HepG2 (cell line): ENCODE data around the gene VAMP3. TPM values are rescaled to one million over a fixed set of nuclear protein-coding genes. Genes with fewer than 3 reads are reported as not detected.
A peak's percentile ranks its signal among the peaks of the same experiment; 100 is the strongest.
"Not testable (repeated sequence)": the region's sequence is repeated elsewhere in the genome, so short reads cannot be mapped to it uniquely, and the experiment has no call there.

ENCODE experiments used
- ATAC-seq: fragments of 200-7000 bp; cut with Tn5 transposase; 3 replicates; pipeline ENCODE4 v1.9.1; 2020; ENCODE audit warnings: mild to moderate bottlenecking, moderate library complexity
- BruUV-seq: library from RNA; stranded (reverse); fragments of 400-500 nt; replicated peaks from 2 replicates; lab custom pipeline; 2021; lab: Mats Ljungman, UMichigan
- CTCF ChIA-PET: fragments of 300-600 bp; formaldehyde crosslinking; extraction: SDS; loops from one replicate; lab custom pipeline; 2021; ENCODE audit warnings: low total read pairs, inconsistent platforms, low intra/inter-chr PET ratio; lab: Yijun Ruan, JAX
- POLR2A ChIA-PET: fragments of 350-600 bp; sonication (Branson Sonifier 250); formaldehyde crosslinking; loops from one replicate; lab custom pipeline; 2020; ENCODE audit warnings: antibody characterized with exemption, inconsistent platforms; lab: Yijun Ruan, JAX
- DNase-seq: peaks from one replicate; pipeline ENCODE4 v3.0.0-alpha.2; 2015; ENCODE audit warnings: low spot score
- FAIRE-seq: peaks from 3 replicates; lab custom pipeline; 2011; peaks lifted over from hg19 to GRCh38; lab: Jason Lieb, UNC
- H2AFZ ChIP-seq: one replicate; pipeline ENCODE4 v1.6.1; 2011; ENCODE audit warnings: low read length, inconsistent platforms
- H3K27ac ChIP-seq: fragments of 300-600 bp; 3 replicates; pipeline ENCODE4 v1.8.0; 2011; ENCODE audit warnings: mixed run types, mild to moderate bottlenecking, mixed read lengths, low read length, inconsistent platforms; ENCODE audit not compliant: insufficient read depth; ENCODE audit errors: extremely low read length
- H3K27me3 ChIP-seq, 2 experiments: fragments of 200-600 bp in 1 of 2; 2 replicates in 1 of 2; 3 replicates in 1 of 2; pipeline versions ENCODE4 v1.6.0 to v1.8.0; 2011; ENCODE audit warnings: low read length in 2 of 2, mild to moderate bottlenecking in 2 of 2, moderate library complexity in 2 of 2, inconsistent platforms in 1 of 2; ENCODE audit not compliant: insufficient read depth in 2 of 2, control insufficient read depth in 1 of 2
- H3K36me3 ChIP-seq, 2 experiments: fragments of 200-600 bp in 1 of 2; replicated peaks in 1 of 2; 2 replicates in 1 of 2; 3 replicates in 1 of 2; pipeline versions ENCODE4 v1.5.1 to v1.8.0; 2011; ENCODE audit warnings: low read length in 2 of 2, inconsistent platforms in 1 of 2; ENCODE audit not compliant: insufficient read depth in 2 of 2, control insufficient read depth in 1 of 2
- H3K4me1 ChIP-seq: 2 replicates; pipeline ENCODE4 v1.5.1; 2012; ENCODE audit warnings: low read length, inconsistent platforms; ENCODE audit not compliant: insufficient read depth
- H3K4me2 ChIP-seq: 2 replicates; pipeline ENCODE4 v1.6.0; 2011; ENCODE audit warnings: low read depth, low read length, inconsistent platforms
- H3K4me3 ChIP-seq, 3 experiments: fragments of 200-600 bp in 1 of 3; sonication (generic), shearing (Covaris generic) in 1 of 3; replicated peaks in 1 of 3; 2 replicates each; pipeline ENCODE4 v1.5.1; 2011 to 2016; ENCODE audit warnings: low read length in 3 of 3, inconsistent platforms in 2 of 3, low read depth in 2 of 3, mild to moderate bottlenecking in 2 of 3, control low read depth in 1 of 3, mixed read lengths in 1 of 3; ENCODE audit not compliant: insufficient read depth in 1 of 3
- H3K79me2 ChIP-seq: one replicate; pipeline ENCODE4 v1.6.1; 2011; ENCODE audit warnings: low read length, inconsistent platforms; ENCODE audit not compliant: insufficient read depth
- H3K9ac ChIP-seq: 2 replicates; pipeline ENCODE4 v1.6.0; 2011; ENCODE audit warnings: mild to moderate bottlenecking, low read depth, low read length, inconsistent platforms; ENCODE audit not compliant: insufficient read depth
- H3K9me3 ChIP-seq: 2 replicates; pipeline ENCODE4 v1.5.1; 2012; ENCODE audit warnings: mild to moderate bottlenecking, low read length
- H4K20me1 ChIP-seq: 2 replicates; pipeline ENCODE4 v1.6.0; 2011; ENCODE audit warnings: inconsistent platforms, mild to moderate bottlenecking, low read length, moderate library complexity; ENCODE audit not compliant: insufficient read depth
- WGBS: methylation state at CpG from one replicate; pipeline ENCODE4 v1.1.6; 2017; ENCODE audit warnings: low lambda C conversion rate; 5-methylcytosine and 5-hydroxymethylcytosine counted together
- in situ Hi-C: cut with HindIII; loops from 2 replicates; pipeline ENCODE4 v1.10.0; 2017; ENCODE audit warnings: low pct_unique_long_range_greater_than_20kb; ENCODE audit not compliant: extremely low pct_ligation_motif_present
- intact Hi-C: fragments of 100-400 bp; cut with micrococcal nuclease; formaldehyde crosslinking; loops from one replicate; pipeline ENCODE4 v1.10.0; 2022; ENCODE audit not compliant: unreplicated experiment
- polyA plus RNA-seq, 8 experiments: library from polyadenylated mRNA; depleted of rRNA in 3 of 8; stranded (reverse) in 7 of 8; unstranded in 1 of 8; fragments of >200 nt; fragmentation: Illumina TruSeq in 4 of 8; extraction: Trizol in 4 of 8; gene quantifications; 2 replicates each; pipeline versions ENCODE4 v1.2.1 to v1.2.3, GENCODE V29; 2011 to 2016; ENCODE audit warnings: low read depth in 4 of 8, missing spikeins in 1 of 8, mixed read lengths in 1 of 8; ENCODE audit not compliant: insufficient read depth in 1 of 8
- total RNA-seq, 5 experiments: library from RNA; depleted of rRNA; stranded (reverse); fragments of >200 nt; fragmentation: Illumina TruSeq; extraction: Trizol; gene quantifications; 2 replicates each; pipeline ENCODE4 v1.2.3, GENCODE V29; 2016; ENCODE audit warnings: low read depth in 1 of 5
- TF ChIP-seq, protein P1 (sequence below): sonication (generic); formaldehyde crosslinking; IDR thresholded peaks from 2 replicates; pipeline ENCODE4 v1.5.0; 2020; ENCODE audit warnings: mild to moderate bottlenecking, missing genetic modification reagents, borderline replicate concordance
- TF ChIP-seq, protein P2 (sequence below): sonication (generic); formaldehyde crosslinking; IDR thresholded peaks from 2 replicates; pipeline ENCODE4 v1.5.1; 2020; ENCODE audit warnings: mild to moderate bottlenecking, missing genetic modification reagents

The VAMP3 gene
- total and polyA plus RNA-seq, 2 of the 13 experiments (the other 11 are each of a cell fraction or from before 2014, with no cell fraction given): 75.3 to 88.7 TPM

DNA sequence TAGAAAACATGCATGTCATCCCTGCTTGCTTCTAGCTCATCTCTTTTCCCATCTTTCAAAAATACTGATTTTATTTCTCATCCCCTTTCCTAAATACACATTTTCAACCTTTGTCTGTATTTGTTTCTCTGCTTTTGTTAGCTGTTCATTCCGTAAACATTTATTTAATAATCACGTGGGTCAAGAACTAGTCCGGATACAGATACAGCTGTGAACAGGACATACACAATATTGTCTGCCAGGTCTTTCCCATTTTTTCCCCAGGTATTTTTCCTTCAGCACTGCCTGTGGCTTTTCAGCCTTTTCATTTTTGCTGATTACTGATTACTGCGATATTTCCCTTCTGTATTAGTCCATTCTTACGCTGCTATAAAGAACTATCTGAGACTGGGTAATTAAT, 18.7 kb downstream of the VAMP3 start (continued):
- TF ChIP-seq, protein P1, sequence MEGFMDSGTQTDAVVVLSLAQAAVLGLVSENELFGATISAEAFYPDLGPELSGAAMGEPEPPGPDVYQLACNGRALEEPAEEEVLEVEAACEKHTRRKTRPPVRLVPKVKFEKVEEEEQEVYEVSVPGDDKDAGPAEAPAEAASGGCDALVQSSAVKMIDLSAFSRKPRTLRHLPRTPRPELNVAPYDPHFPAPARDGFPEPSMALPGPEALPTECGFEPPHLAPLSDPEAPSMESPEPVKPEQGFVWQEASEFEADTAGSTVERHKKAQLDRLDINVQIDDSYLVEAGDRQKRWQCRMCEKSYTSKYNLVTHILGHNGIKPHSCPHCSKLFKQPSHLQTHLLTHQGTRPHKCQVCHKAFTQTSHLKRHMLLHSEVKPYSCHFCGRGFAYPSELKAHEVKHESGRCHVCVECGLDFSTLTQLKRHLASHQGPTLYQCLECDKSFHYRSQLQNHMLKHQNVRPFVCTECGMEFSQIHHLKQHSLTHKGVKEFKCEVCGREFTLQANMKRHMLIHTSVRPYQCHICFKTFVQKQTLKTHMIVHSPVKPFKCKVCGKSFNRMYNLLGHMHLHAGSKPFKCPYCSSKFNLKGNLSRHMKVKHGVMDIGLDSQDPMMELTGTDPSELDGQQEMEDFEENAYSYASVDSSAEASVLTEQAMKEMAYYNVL (CRISPR knock-in tag): no peak

DNA sequence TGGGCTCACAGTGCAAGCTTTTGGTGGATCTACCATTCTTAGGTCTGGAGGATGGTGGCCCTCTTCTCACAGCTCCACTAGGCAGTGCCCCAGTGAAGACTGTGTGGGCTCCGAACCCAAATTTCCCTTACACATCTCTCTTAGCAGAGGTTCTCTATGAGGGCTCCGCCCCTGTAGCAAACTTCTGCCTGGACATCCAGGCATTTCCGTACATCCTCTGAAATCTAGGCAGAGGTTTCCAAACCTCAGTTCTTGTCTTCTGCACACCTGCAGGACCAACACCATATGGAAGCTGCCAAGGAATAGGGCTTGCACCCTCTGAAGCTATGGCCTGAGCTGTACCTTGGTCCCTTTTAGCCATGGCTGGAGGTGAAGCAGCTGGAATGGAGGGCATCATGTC, 19.9 kb downstream of the VAMP3 start:
- H3K4me1 ChIP-seq, H3K4me2 ChIP-seq, H3K4me3 ChIP-seq, ATAC-seq, in situ Hi-C loops, H3K9ac ChIP-seq, FAIRE-seq, BruUV-seq, CTCF ChIA-PET, H3K27ac ChIP-seq, H3K27me3 ChIP-seq, H2AFZ ChIP-seq, intact Hi-C loops, H4K20me1 ChIP-seq, H3K79me2 ChIP-seq, DNase-seq, POLR2A ChIA-PET: not testable (repeated sequence)
- WGBS: 94% methylated on average over 3 of the region's 3 CpGs
- TF ChIP-seq, protein P2, sequence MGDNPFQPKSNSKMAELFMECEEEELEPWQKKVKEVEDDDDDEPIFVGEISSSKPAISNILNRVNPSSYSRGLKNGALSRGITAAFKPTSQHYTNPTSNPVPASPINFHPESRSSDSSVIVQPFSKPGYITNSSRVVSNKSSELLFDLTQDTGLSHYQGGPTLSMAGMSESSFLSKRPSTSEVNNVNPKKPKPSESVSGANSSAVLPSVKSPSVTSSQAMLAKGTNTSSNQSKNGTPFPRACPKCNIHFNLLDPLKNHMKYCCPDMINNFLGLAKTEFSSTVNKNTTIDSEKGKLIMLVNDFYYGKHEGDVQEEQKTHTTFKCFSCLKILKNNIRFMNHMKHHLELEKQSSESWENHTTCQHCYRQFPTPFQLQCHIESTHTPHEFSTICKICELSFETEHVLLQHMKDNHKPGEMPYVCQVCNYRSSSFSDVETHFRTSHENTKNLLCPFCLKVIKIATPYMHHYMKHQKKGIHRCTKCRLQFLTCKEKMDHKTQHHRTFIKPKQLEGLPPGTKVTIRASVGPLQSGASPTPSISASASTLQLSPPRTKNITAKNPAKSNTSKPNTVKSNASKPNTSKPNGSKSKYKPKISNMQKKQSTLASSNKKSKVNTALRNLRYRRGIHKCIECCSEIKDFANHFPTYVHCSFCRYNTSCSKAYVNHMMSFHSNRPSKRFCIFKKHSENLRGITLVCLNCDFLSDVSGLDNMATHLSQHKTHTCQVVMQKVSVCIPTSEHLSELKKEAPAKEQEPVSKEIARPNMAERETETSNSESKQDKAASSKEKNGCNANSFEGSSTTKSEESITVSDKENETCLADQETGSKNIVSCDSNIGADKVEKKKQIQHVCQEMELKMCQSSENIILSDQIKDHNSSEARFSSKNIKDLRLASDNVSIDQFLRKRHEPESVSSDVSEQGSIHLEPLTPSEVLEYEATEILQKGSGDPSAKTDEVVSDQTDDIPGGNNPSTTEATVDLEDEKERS (CRISPR knock-in tag): 0 out of 2 replicates have a peak, but pooled peaks have one; percentile 38
- H3K36me3 ChIP-seq: peaks cover 2 to 13% of the 10 kb centered on the region in 2 experiments; a peak in 2 of 5 replicates
- peaks cover 21% of the 10 kb centered on the region for H3K9me3 ChIP-seq
